ENCODE measurements around the gene ELOVL1. TPM values are rescaled to one million over a fixed set of nuclear protein-coding genes. Genes with fewer than 3 reads are reported as not detected.

ELOVL1 gene
- total and polyA plus RNA-seq, 2 of the 13 experiments (the other 11 are each of a cell fraction or from before 2014, with no cell fraction given), result 55.2 to 77.4 TPM

GRCh38 chr1:43359696-43360095 is 8.1 kb downstream of the ELOVL1 start (continued):
- TF ChIP-seq KAT8 (CRISPR knock-in tag; IDR thresholded peaks at IDR 0.05) (no peak), ZBTB1 (CRISPR knock-in tag; IDR thresholded peaks at IDR 0.05; ENCODE audit: borderline replicate concordance) (no peak)

DNA sequence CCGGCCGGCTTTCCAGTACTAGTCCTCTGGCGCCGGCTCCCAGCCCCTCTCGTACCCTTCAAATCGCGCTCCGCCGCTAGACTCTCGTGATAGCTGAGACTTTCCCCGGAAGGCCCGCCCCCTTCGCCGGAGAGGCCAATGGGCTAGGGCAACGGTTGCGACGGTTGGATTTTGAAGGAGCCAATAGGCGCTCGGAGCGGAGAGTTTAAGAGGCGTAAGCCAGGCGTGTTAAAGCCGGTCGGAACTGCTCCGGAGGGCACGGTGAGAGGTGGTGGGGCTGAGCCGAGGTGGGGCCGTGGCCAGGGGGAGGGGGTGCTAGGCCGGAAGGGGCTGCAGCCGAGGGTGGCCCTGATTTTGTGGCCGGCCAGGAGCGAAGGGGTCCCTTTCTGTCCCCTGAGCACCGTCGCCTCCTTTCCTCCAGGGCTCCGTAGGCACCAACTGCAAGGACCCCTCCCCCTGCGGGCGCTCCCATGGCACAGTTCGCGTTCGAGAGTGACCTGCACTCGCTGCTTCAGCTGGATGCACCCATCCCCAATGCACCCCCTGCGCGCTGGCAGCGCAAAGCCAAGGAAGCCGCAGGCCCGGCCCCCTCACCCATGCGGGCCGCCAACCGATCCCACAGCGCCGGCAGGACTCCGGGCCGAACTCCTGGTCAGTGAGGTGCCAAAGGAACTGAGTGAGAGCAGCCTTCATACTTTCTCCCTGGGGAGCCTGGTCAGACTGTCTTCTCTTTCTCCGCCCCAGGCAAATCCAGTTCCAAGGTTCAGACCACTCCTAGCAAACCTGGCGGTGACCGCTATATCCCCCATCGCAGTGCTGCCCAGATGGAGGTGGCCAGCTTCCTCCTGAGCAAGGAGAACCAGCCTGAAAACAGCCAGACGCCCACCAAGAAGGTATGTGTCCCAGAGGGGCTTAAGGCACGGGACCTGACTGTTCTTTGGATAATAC is 8.8 kb downstream of the ELOVL1 start, which contains the start of gene CDC20:
CDC20 (plus strand) TSS at position 236 of the 948 bp plus-strand sequence; CDS start at position 471, 235 bp downstream.
- H4K20me1 ChIP-seq (ENCODE audit: insufficient read depth, low read length), result no peaks in the 10 kb centered on the region
- peak within 1 kb of the TSS; percentile 46 for H2AFZ ChIP-seq (ENCODE audit: low read length)
- H3K9me3 ChIP-seq (ENCODE audit: low read length), result no peaks in the 10 kb centered on the region
- H3K9ac ChIP-seq (ENCODE audit: insufficient read depth, low read depth, low read length), result peak within 1 kb of the TSS; percentile 82
- CTCF ChIA-PET (ENCODE audit: low intra/inter-chr PET ratio, low total read pairs), result interaction anchor here (1.0 to 1.5 kb wide), 2 partner anchors 121 to 132 kb away, joined by 4 to 9 read pairs; no protein-coding TSS in a partner anchor
- peak; percentile 79 for FAIRE-seq
- H3K4me2 ChIP-seq (ENCODE audit: low read depth, low read length), result peak within 1 kb of the TSS; percentile 98
- peaks cover 29% of the 10 kb centered on the region for H3K79me2 ChIP-seq (ENCODE audit: insufficient read depth, low read length)
- peak within 1 kb of the TSS; percentile 76 for H3K27ac ChIP-seq (ENCODE audit: extremely low read length, insufficient read depth, low read length)
- H3K4me1 ChIP-seq (ENCODE audit: insufficient read depth, low read length), result peaks cover 63% of the 10 kb centered on the region
- WGBS (ENCODE audit: low lambda C conversion rate), result under 1% methylated on average over 24 of the region's 59 CpGs
- no peaks in the 10 kb centered on the region; a peak in 1 of 5 replicates for H3K27me3 ChIP-seq (ENCODE audit: control insufficient read depth in 1 of 2, insufficient read depth in 2 of 2, low read length in 2 of 2)
- BruUV-seq (replicated peaks), result TSS peak; percentile 80
- POLR2A ChIA-PET, result interaction anchor here (0.6 to 1.9 kb wide), 12 partner anchors 9 to 291 kb away, joined by 3 to 29 read pairs (median 5); partner anchors contain the start of genes C1orf210, ELOVL1, KDM4A and MED8
- H3K4me3 ChIP-seq (replicated peaks in 1 of 3; ENCODE audit: insufficient read depth in 1 of 3, low read depth in 2 of 3, low read length in 3 of 3), result peak within 1 kb of the TSS; percentile 92 to 97 (median 97)
- in situ Hi-C loops (cut with HindIII; ENCODE audit: extremely low pct_ligation_motif_present, low pct_unique_long_range_greater_than_20kb) (no loop called here), intact Hi-C loops (cut with micrococcal nuclease; ENCODE audit: unreplicated experiment) (loop anchor here (1.0 kb wide), 2 partner anchors 55 to 121 kb away; no protein-coding TSS in a partner anchor)
- DNase-seq (ENCODE audit: low spot score), result peak; percentile 97
- peak; percentile 96 for ATAC-seq
- peaks cover 11 to 26% of the 10 kb centered on the region in 2 experiments for H3K36me3 ChIP-seq (replicated peaks in 1 of 2; ENCODE audit: control insufficient read depth in 1 of 2, insufficient read depth in 2 of 2, low read length in 2 of 2)
- no peak for TF ChIP-seq ZNF276 (CRISPR knock-in tag; IDR thresholded peaks at IDR 0.05; ENCODE audit: low read depth)
- no peak for TF ChIP-seq SRF (IDR thresholded peaks at IDR 0.05; ENCODE audit: low read depth, low read length)
- TF ChIP-seq ZNF747 (CRISPR knock-in tag; IDR thresholded peaks at IDR 0.05; ENCODE audit: borderline replicate concordance), result 0 out of 2 replicates have a peak, but pooled peaks have one; percentile 35
- TF ChIP-seq KDM2A (CRISPR knock-in tag; IDR thresholded peaks at IDR 0.05; ENCODE audit: borderline replicate concordance, low read depth), result peak; percentile 80; the same call in 1 of the 2 replicates
- peak in 1 of 2 experiments; percentile 80; a peak in 2 of 4 replicates for TF ChIP-seq ATF4 (CRISPR knock-in tag; IDR thresholded peaks at IDR 0.05)
- TF ChIP-seq SKIL (CRISPR knock-in tag; IDR thresholded peaks at IDR 0.05; ENCODE audit: borderline replicate concordance), result peak; percentile 54; the same call in 1 of the 2 replicates
- TF ChIP-seq ZBTB8A (CRISPR knock-in tag; IDR thresholded peaks at IDR 0.05; ENCODE audit: borderline replicate concordance, low read depth), result no peak
- peak; percentile 48 for TF ChIP-seq SPEN (CRISPR knock-in tag; IDR thresholded peaks at IDR 0.05; ENCODE audit: low read depth)
- peak; percentile 49; the same call in 1 of the 2 replicates for TF ChIP-seq HNRNPL (IDR thresholded peaks at IDR 0.05; ENCODE audit: low read depth, low read length)
- peak; percentile 97; the same call in 1 of the 2 replicates for TF ChIP-seq CC2D1A (CRISPR knock-in tag; IDR thresholded peaks at IDR 0.05)
